ENCODE results near the gene CHN2. TPM values are rescaled to one million over a fixed set of nuclear protein-coding genes. Genes with fewer than 3 reads are reported as not detected.

The CHN2 gene
- polyA plus RNA-seq, 1 experiment, result not detected

DNA sequence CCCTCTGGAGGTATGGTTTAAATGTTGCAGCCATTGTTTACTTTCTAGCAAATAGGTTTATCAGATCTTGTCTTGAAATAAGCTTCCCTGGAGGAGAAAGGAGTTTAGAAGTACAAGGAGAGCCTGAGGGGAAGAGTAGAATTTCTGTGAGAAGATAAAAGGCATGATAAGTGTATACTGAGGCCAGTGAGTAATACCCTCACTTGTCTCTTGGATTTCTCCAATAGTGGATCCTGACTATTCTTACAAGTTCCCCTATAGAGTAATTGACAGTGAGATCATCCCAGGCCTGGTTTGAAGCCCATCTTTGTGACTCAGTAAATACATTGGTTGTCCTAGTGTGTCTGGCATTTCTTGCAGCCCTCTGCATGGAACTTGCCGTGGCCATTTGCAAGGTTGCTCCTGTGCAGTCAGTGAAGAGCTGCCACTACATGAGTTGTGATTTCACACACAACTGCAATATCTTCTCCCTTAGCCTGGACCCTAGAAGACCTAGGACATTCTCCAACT, 41.6 kb downstream of the CHN2 start:
- no peak overlapping the region for H3K27ac ChIP-seq (ENCODE audit: low read depth, low read length)
- TF ChIP-seq, protein P1, sequence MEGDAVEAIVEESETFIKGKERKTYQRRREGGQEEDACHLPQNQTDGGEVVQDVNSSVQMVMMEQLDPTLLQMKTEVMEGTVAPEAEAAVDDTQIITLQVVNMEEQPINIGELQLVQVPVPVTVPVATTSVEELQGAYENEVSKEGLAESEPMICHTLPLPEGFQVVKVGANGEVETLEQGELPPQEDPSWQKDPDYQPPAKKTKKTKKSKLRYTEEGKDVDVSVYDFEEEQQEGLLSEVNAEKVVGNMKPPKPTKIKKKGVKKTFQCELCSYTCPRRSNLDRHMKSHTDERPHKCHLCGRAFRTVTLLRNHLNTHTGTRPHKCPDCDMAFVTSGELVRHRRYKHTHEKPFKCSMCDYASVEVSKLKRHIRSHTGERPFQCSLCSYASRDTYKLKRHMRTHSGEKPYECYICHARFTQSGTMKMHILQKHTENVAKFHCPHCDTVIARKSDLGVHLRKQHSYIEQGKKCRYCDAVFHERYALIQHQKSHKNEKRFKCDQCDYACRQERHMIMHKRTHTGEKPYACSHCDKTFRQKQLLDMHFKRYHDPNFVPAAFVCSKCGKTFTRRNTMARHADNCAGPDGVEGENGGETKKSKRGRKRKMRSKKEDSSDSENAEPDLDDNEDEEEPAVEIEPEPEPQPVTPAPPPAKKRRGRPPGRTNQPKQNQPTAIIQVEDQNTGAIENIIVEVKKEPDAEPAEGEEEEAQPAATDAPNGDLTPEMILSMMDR (IDR thresholded peaks at IDR 0.05; ENCODE audit: low read depth, low read length), result no peak
- ChIA-PET CTCF (no interaction called here), POLR2A (no interaction called here)
- DNase-seq (ENCODE audit: low read depth, low spot score), result no peak
- no peak overlapping the region for H3K4me3 ChIP-seq (ENCODE audit: low read depth, low read length)
- no peaks in the 10 kb centered on the region for H3K27me3 ChIP-seq (ENCODE audit: control insufficient read depth, insufficient read depth, low read length)
- no peaks in the 10 kb centered on the region for H3K9me3 ChIP-seq (ENCODE audit: control insufficient read depth, insufficient read depth, low read length)

GRCh38 chr7:29236649-29237048, 42.1 kb downstream of the CHN2 start:
- POLR2A ChIA-PET, result no interaction called here
- TF ChIP-seq, protein P1 (IDR thresholded peaks at IDR 0.05; ENCODE audit: low read depth, low read length), result no peak
- Histone ChIP-seq H3K27ac (ENCODE audit: low read depth, low read length) (no peak overlapping the region), H3K9me3 (ENCODE audit: control insufficient read depth, insufficient read depth, low read length) (no peaks in the 10 kb centered on the region), H3K4me3 (ENCODE audit: low read depth, low read length) (no peak overlapping the region), H3K27me3 (ENCODE audit: control insufficient read depth, insufficient read depth, low read length) (no peaks in the 10 kb centered on the region)
- CTCF ChIA-PET, result no interaction called here
- no peak for DNase-seq (ENCODE audit: low read depth, low spot score)

GRCh38 chr7:29237489-29237888, 42.9 kb downstream of the CHN2 start:
- H3K27me3 ChIP-seq (ENCODE audit: control insufficient read depth, insufficient read depth, low read length), result no peaks in the 10 kb centered on the region
- TF ChIP-seq, protein P1 (IDR thresholded peaks at IDR 0.05; ENCODE audit: low read depth, low read length), result no peak
- no peaks in the 10 kb centered on the region for H3K9me3 ChIP-seq (ENCODE audit: control insufficient read depth, insufficient read depth, low read length)
- DNase-seq (ENCODE audit: low read depth, low spot score), result no peak
- H3K27ac ChIP-seq (ENCODE audit: low read depth, low read length), result no peak overlapping the region
- ChIA-PET CTCF (interaction anchor here (1.2 kb wide), 1 partner anchor 46 kb away, joined by 5 read pairs; no protein-coding TSS in a partner anchor), POLR2A (no interaction called here)
- H3K4me3 ChIP-seq (ENCODE audit: low read depth, low read length), result no peak overlapping the region

DNA sequence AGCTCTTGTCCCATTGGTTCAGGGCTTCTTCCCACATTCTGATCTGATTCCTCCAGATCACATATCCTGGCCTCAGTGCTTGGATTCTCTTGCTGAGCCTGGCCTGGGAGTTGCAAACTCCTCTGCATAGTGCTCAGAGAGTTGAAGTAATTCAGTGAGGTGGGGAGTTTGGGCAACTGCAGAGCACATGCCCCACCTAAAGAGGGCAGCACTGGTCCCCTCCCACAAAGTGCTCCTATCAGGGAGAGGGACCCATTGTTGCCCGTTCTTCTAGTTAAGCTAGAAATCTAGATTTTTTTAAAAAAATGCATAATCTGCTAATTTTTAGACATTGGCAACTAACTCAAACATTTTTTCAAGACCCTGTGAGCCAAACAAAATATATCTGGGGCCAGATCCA, 45.1 kb downstream of the CHN2 start:
- ChIA-PET CTCF (no interaction called here), POLR2A (no interaction called here)

GRCh38 chr7:29242265-29242664, 47.7 kb downstream of the CHN2 start:
- CTCF ChIA-PET, result no interaction called here
- DNase-seq (ENCODE audit: low read depth, low spot score), result no peak
- TF ChIP-seq, protein P1 (IDR thresholded peaks at IDR 0.05; ENCODE audit: low read depth, low read length), result no peak
- no peak overlapping the region for H3K4me3 ChIP-seq (ENCODE audit: low read depth, low read length)
- no peaks in the 10 kb centered on the region for H3K9me3 ChIP-seq (ENCODE audit: control insufficient read depth, insufficient read depth, low read length)
- no peaks in the 10 kb centered on the region for H3K27me3 ChIP-seq (ENCODE audit: control insufficient read depth, insufficient read depth, low read length)
- POLR2A ChIA-PET, result no interaction called here
- H3K27ac ChIP-seq (ENCODE audit: low read depth, low read length), result no peak overlapping the region

More for the DNA sequence above, 45.1 kb downstream of the CHN2 start:
- no peaks in the 10 kb centered on the region for H3K9me3 ChIP-seq (ENCODE audit: control insufficient read depth, insufficient read depth, low read length)
- TF ChIP-seq, protein P1 (IDR thresholded peaks at IDR 0.05; ENCODE audit: low read depth, low read length), result no peak
- no peak overlapping the region for H3K27ac ChIP-seq (ENCODE audit: low read depth, low read length)
- DNase-seq (ENCODE audit: low read depth, low spot score), result no peak
- no peaks in the 10 kb centered on the region for H3K27me3 ChIP-seq (ENCODE audit: control insufficient read depth, insufficient read depth, low read length)
- no peak overlapping the region for H3K4me3 ChIP-seq (ENCODE audit: low read depth, low read length)

Data from AG04450 (cell line).